ENCODE measurements around the gene COLEC12.

COLEC12 gene

DNA sequence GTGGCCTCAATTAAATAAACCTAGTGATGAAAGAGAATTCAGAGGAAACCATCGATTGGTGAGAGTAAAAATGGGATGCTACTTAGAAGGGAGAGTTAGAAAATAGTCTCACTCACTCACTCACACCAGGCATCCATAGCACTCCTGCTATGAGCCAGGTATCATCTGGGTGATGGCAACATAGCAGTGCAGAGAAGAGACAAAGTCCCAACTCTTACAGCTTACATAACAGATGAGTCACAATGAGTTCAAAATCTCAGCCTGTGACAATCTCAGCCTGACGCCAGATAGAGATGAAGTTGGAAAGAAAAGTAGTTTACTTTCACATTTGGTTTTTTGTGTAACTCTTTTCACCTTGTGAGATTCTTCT, 177.3 kb downstream of the COLEC12 start:
- Histone ChIP-seq H3K4me2 (ENCODE audit: low read length, poor library complexity, severe bottlenecking) (no peak overlapping the region), H2AFZ (ENCODE audit: low read depth, low read length) (no peak overlapping the region), H3K4ac (ENCODE audit: low read depth in 1 of 2, low read length in 2 of 2) (no peak overlapping the region), H4K8ac (ENCODE audit: low read length) (no peak overlapping the region), H3K79me1 (replicated peaks; ENCODE audit: low read length, poor library complexity, severe bottlenecking) (no peaks in the 10 kb centered on the region), H3K9ac (ENCODE audit: low read length) (peak overlapping the region; percentile 22), H3K27me3 (ENCODE audit: control insufficient read depth in 1 of 2, insufficient read depth in 1 of 2, low read length in 2 of 2) (no peaks in the 10 kb centered on the region), H3K4me3 (ENCODE audit: insufficient read depth in 1 of 2, low read depth in 1 of 2, low read length in 2 of 2) (no peak overlapping the region), H2BK12ac (ENCODE audit: low read length in 2 of 2) (no peak overlapping the region), H3K23ac (ENCODE audit: low read length in 2 of 2) (no peak overlapping the region), H2AK5ac (ENCODE audit: low read length, severe bottlenecking) (no peak overlapping the region), H3K9me3 (ENCODE audit: control insufficient read depth, low read length) (no peaks in the 10 kb centered on the region), H3K36me3 (ENCODE audit: control insufficient read depth in 1 of 2, insufficient read depth in 2 of 2, low read depth in 1 of 2, low read length in 2 of 2) (peaks cover 4 to 70% of the 10 kb centered on the region in 2 experiments), H2BK15ac (ENCODE audit: low read depth, poor library complexity, severe bottlenecking) (no peak overlapping the region), H3K4me1 (ENCODE audit: control insufficient read depth, insufficient read depth, low read depth, low read length) (peaks cover 5% of the 10 kb centered on the region), H4K91ac (ENCODE audit: low read length) (no peak overlapping the region), H3K18ac (ENCODE audit: low read depth in 1 of 2, low read length in 2 of 2) (no peak overlapping the region), H2BK5ac (ENCODE audit: low read depth, low read length, poor library complexity, severe bottlenecking) (no peak overlapping the region), H3K14ac (ENCODE audit: low read length in 2 of 2) (no peak overlapping the region), H2BK120ac (ENCODE audit: low read depth, low read length) (no peak overlapping the region), H3K27ac (ENCODE audit: low read length, poor library complexity, severe bottlenecking) (no peak overlapping the region)
- DNase-seq: peak; percentile 77
- WGBS: 10% methylated on average over 1 of the region's 2 CpGs

DNA sequence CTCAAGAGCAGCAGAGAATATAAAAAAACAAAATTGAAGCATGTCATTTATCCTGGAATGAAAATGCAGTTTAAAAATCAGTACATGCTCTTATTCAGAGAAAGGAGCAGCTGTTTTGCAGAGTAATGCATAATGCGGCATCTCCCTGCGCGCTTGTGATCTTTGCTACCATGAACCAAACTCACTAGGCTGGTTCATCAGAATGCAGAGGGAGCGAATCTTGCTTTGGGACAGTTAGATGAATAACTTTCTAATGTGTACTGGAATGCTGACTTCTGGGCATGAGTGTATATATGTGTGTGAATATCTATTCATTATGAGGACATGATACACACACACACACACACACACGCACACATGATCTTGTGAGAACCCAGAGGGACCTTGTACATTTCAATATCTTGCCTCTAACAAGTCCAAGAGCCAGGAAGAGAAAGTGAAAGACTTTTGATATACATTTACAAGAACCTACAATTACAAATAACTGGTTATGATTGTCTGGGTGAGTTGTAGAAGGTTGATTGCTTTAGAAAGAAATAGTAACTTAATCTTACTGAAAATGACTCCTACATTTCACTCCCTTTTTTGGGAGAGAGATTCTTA, 178.5 kb downstream of the COLEC12 start:
- Histone ChIP-seq H3K4me1 (ENCODE audit: control insufficient read depth, insufficient read depth, low read depth, low read length) (peaks cover 5% of the 10 kb centered on the region), H3K27me3 (ENCODE audit: control insufficient read depth in 1 of 2, insufficient read depth in 1 of 2, low read length in 2 of 2) (no peaks in the 10 kb centered on the region), H3K4ac (ENCODE audit: low read depth in 1 of 2, low read length in 2 of 2) (no peak overlapping the region), H4K8ac (ENCODE audit: low read length) (no peak overlapping the region), H3K27ac (ENCODE audit: low read length, poor library complexity, severe bottlenecking) (no peak overlapping the region), H3K9me3 (ENCODE audit: control insufficient read depth, low read length) (no peaks in the 10 kb centered on the region), H2AFZ (ENCODE audit: low read depth, low read length) (no peak overlapping the region), H3K79me1 (replicated peaks; ENCODE audit: low read length, poor library complexity, severe bottlenecking) (no peaks in the 10 kb centered on the region), H3K36me3 (ENCODE audit: control insufficient read depth in 1 of 2, insufficient read depth in 2 of 2, low read depth in 1 of 2, low read length in 2 of 2) (peaks cover 4 to 57% of the 10 kb centered on the region in 2 experiments), H4K91ac (ENCODE audit: low read length) (no peak overlapping the region), H3K9ac (ENCODE audit: low read length) (peak overlapping the region; percentile 37), H2BK12ac (ENCODE audit: low read length in 2 of 2) (no peak overlapping the region), H3K18ac (ENCODE audit: low read depth in 1 of 2, low read length in 2 of 2) (peak overlapping the region in 1 of 2 experiments; percentile 28), H3K14ac (ENCODE audit: low read length in 2 of 2) (no peak overlapping the region), H2BK120ac (ENCODE audit: low read depth, low read length) (no peak overlapping the region), H3K4me2 (ENCODE audit: low read length, poor library complexity, severe bottlenecking) (no peak overlapping the region), H2BK5ac (ENCODE audit: low read depth, low read length, poor library complexity, severe bottlenecking) (no peak overlapping the region), H3K4me3 (ENCODE audit: insufficient read depth in 1 of 2, low read depth in 1 of 2, low read length in 2 of 2) (no peak overlapping the region), H3K23ac (ENCODE audit: low read length in 2 of 2) (no peak overlapping the region), H2AK5ac (ENCODE audit: low read length, severe bottlenecking) (no peak overlapping the region), H2BK15ac (ENCODE audit: low read depth, poor library complexity, severe bottlenecking) (no peak overlapping the region)
- 99% methylated on average over 4 of the region's 5 CpGs for WGBS
- DNase-seq: peak; percentile 53

DNA sequence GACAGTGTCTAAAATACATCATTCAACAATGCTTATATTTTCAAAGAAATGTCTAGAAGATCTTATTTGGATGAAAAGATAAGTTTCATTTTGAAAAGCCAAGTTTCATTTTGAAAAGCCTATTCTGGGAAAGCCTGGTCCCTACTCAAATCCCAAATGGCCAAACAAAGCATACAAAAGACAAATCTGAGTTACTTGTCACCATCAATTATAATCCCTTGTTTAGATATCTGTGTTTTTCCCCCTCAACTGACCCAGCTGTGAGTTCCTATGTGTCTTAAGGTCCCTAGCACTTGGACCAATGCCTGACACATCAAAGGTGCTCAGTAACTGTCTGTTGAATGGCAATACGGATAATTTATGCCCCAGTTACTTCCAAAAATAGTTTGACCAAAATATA, 180.3 kb downstream of the COLEC12 start:
- Histone ChIP-seq H3K4ac (ENCODE audit: low read depth in 1 of 2, low read length in 2 of 2) (no peak overlapping the region), H3K4me2 (ENCODE audit: low read length, poor library complexity, severe bottlenecking) (no peak overlapping the region), H2BK120ac (ENCODE audit: low read depth, low read length) (no peak overlapping the region), H3K9ac (ENCODE audit: low read length) (no peak overlapping the region), H3K79me1 (replicated peaks; ENCODE audit: low read length, poor library complexity, severe bottlenecking) (no peaks in the 10 kb centered on the region), H2AK5ac (ENCODE audit: low read length, severe bottlenecking) (no peak overlapping the region), H4K91ac (ENCODE audit: low read length) (no peak overlapping the region), H3K18ac (ENCODE audit: low read depth in 1 of 2, low read length in 2 of 2) (no peak overlapping the region), H4K8ac (ENCODE audit: low read length) (no peak overlapping the region), H3K14ac (ENCODE audit: low read length in 2 of 2) (no peak overlapping the region), H2BK12ac (ENCODE audit: low read length in 2 of 2) (no peak overlapping the region), H3K27me3 (ENCODE audit: control insufficient read depth in 1 of 2, insufficient read depth in 1 of 2, low read length in 2 of 2) (no peaks in the 10 kb centered on the region), H3K36me3 (ENCODE audit: control insufficient read depth in 1 of 2, insufficient read depth in 2 of 2, low read depth in 1 of 2, low read length in 2 of 2) (peaks cover 4 to 42% of the 10 kb centered on the region in 2 experiments), H3K4me3 (ENCODE audit: insufficient read depth in 1 of 2, low read depth in 1 of 2, low read length in 2 of 2) (no peak overlapping the region), H3K9me3 (ENCODE audit: control insufficient read depth, low read length) (no peaks in the 10 kb centered on the region), H3K23ac (ENCODE audit: low read length in 2 of 2) (no peak overlapping the region), H3K27ac (ENCODE audit: low read length, poor library complexity, severe bottlenecking) (no peak overlapping the region), H2AFZ (ENCODE audit: low read depth, low read length) (no peak overlapping the region), H2BK15ac (ENCODE audit: low read depth, poor library complexity, severe bottlenecking) (no peak overlapping the region), H3K4me1 (ENCODE audit: control insufficient read depth, insufficient read depth, low read depth, low read length) (peaks cover 5% of the 10 kb centered on the region), H2BK5ac (ENCODE audit: low read depth, low read length, poor library complexity, severe bottlenecking) (no peak overlapping the region)
- no peak for DNase-seq
- WGBS: no CpG with 5 or more reads among the region's 1 CpG

DNA sequence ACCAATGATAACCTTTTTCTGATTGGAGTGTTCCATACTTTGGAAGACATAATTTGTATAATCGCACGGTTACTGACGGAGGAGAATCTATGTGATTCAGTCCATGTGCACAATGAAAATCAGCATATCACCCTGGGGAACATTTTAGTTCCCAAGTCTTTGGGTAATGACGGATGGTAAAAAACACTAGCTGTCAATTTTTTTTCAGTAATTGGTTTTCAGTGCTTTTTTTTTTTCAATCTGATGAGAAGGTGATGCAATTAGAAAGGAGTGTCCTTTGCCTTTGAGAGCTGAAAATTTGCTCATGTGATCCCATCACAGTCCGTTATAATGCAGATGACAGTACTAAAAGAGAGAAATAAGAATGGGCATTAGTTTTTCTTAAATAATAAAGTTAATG, 180.8 kb downstream of the COLEC12 start:
- Histone ChIP-seq H3K14ac (ENCODE audit: low read length in 2 of 2) (no peak overlapping the region), H3K18ac (ENCODE audit: low read depth in 1 of 2, low read length in 2 of 2) (no peak overlapping the region), H4K91ac (ENCODE audit: low read length) (no peak overlapping the region), H3K4me1 (ENCODE audit: control insufficient read depth, insufficient read depth, low read depth, low read length) (peaks cover 5% of the 10 kb centered on the region), H2BK12ac (ENCODE audit: low read length in 2 of 2) (no peak overlapping the region), H3K4ac (ENCODE audit: low read depth in 1 of 2, low read length in 2 of 2) (no peak overlapping the region), H2BK120ac (ENCODE audit: low read depth, low read length) (no peak overlapping the region), H2BK5ac (ENCODE audit: low read depth, low read length, poor library complexity, severe bottlenecking) (no peak overlapping the region), H3K36me3 (ENCODE audit: control insufficient read depth in 1 of 2, insufficient read depth in 2 of 2, low read depth in 1 of 2, low read length in 2 of 2) (peaks cover 4 to 40% of the 10 kb centered on the region in 2 experiments), H3K27me3 (ENCODE audit: control insufficient read depth in 1 of 2, insufficient read depth in 1 of 2, low read length in 2 of 2) (no peaks in the 10 kb centered on the region), H2AFZ (ENCODE audit: low read depth, low read length) (no peak overlapping the region), H3K9me3 (ENCODE audit: control insufficient read depth, low read length) (no peaks in the 10 kb centered on the region), H2BK15ac (ENCODE audit: low read depth, poor library complexity, severe bottlenecking) (no peak overlapping the region), H3K27ac (ENCODE audit: low read length, poor library complexity, severe bottlenecking) (no peak overlapping the region), H3K4me3 (ENCODE audit: insufficient read depth in 1 of 2, low read depth in 1 of 2, low read length in 2 of 2) (no peak overlapping the region), H3K23ac (ENCODE audit: low read length in 2 of 2) (no peak overlapping the region), H4K8ac (ENCODE audit: low read length) (no peak overlapping the region), H3K79me1 (replicated peaks; ENCODE audit: low read length, poor library complexity, severe bottlenecking) (no peaks in the 10 kb centered on the region), H2AK5ac (ENCODE audit: low read length, severe bottlenecking) (no peak overlapping the region), H3K4me2 (ENCODE audit: low read length, poor library complexity, severe bottlenecking) (no peak overlapping the region), H3K9ac (ENCODE audit: low read length) (no peak overlapping the region)
- 96% methylated on average over 5 of the region's 5 CpGs for WGBS
- DNase-seq: no peak

All from mesenchymal stem cell (in vitro differentiated cells and primary cell).